Type B pancreatic cell (in vitro differentiated cells): ENCODE measurements around the gene NAPG. TPM values are rescaled to one million over a fixed set of nuclear protein-coding genes. Genes with fewer than 3 reads are reported as not detected.

Experiments
- DNase-seq: peaks from one replicate; pipeline ENCODE4 v3.0.0; 2021; ENCODE audit warnings: mixed read lengths; ENCODE audit not compliant: unreplicated experiment; ENCODE audit errors: extremely low spot score
- H3K27ac Mint-ChIP-seq: 2 replicates; pipeline ENCODE4 v1.8.0; 2021; ENCODE audit warnings: mild to moderate bottlenecking, mixed read lengths
- H3K27me3 Mint-ChIP-seq: 2 replicates; pipeline ENCODE4 v1.8.0; 2021; ENCODE audit warnings: mixed read lengths
- H3K36me3 Mint-ChIP-seq: 2 replicates; pipeline ENCODE4 v1.8.0; 2021; ENCODE audit warnings: mixed read lengths
- H3K4me1 Mint-ChIP-seq: one replicate; pipeline ENCODE4 v1.8.0; 2021; ENCODE audit warnings: mixed read lengths; ENCODE audit not compliant: unreplicated experiment
- H3K4me3 Mint-ChIP-seq: 2 replicates; pipeline ENCODE4 v1.8.0; 2021; ENCODE audit warnings: mild to moderate bottlenecking, mixed read lengths
- H3K9me3 Mint-ChIP-seq: 2 replicates; pipeline ENCODE4 v1.8.0; 2021; ENCODE audit warnings: mixed read lengths
- total RNA-seq: library from RNA; stranded (reverse); gene quantifications from 2 replicates; pipeline ENCODE4 v1.2.1, GENCODE V29; 2021; ENCODE audit warnings: low replicate concordance
- TF ChIP-seq, protein P1 (sequence below): fragments of 200-600 bp; sonication (generic); conservative IDR thresholded peaks from 2 replicates; pipeline ENCODE4 v1.5.0; 2021; ENCODE audit warnings: antibody characterized with exemption, mild to moderate bottlenecking

The NAPG gene
- total RNA-seq, 1 donor from 2014 or later, result 22.7 TPM

DNA sequence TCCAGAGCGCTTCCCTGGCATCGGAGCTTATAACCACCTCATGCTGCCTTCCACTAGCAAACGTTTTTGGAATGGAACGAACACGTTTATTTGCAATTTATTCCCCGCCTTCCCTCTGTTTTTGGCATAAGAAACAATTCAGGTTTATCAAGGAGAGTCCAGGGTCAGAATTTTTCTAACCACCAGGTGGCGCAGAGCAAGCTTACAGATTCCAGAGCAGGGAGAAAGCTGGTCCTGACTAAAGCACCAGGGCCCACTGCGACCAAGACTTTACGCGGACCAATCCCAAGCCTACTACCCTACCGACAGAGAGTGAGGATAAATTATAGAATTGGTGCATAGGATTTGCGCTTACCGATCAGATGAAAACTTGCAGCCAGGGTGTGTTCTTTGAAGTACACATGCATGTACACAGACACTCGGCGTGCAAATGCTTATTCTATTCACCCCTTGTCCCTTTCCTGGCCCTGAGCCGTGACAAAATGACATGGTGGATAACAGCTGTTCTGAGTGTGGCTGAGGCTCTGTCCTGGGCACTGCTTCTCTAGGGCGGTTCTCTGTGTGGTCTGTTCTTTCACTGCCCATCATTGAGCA lies 34.7 kb downstream of the NAPG start:
- TF ChIP-seq, protein P1, sequence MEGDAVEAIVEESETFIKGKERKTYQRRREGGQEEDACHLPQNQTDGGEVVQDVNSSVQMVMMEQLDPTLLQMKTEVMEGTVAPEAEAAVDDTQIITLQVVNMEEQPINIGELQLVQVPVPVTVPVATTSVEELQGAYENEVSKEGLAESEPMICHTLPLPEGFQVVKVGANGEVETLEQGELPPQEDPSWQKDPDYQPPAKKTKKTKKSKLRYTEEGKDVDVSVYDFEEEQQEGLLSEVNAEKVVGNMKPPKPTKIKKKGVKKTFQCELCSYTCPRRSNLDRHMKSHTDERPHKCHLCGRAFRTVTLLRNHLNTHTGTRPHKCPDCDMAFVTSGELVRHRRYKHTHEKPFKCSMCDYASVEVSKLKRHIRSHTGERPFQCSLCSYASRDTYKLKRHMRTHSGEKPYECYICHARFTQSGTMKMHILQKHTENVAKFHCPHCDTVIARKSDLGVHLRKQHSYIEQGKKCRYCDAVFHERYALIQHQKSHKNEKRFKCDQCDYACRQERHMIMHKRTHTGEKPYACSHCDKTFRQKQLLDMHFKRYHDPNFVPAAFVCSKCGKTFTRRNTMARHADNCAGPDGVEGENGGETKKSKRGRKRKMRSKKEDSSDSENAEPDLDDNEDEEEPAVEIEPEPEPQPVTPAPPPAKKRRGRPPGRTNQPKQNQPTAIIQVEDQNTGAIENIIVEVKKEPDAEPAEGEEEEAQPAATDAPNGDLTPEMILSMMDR, result peak; percentile 90
- peak; percentile 79 for DNase-seq
- Mint-ChIP-seq H3K27ac (peak overlapping the region; percentile 87), H3K4me3 (peak overlapping the region; percentile 30), H3K27me3 (no peaks in the 10 kb centered on the region), H3K9me3 (peaks cover 4% of the 10 kb centered on the region), H3K36me3 (peaks cover 24% of the 10 kb centered on the region), H3K4me1 (peaks cover 21% of the 10 kb centered on the region)

DNA sequence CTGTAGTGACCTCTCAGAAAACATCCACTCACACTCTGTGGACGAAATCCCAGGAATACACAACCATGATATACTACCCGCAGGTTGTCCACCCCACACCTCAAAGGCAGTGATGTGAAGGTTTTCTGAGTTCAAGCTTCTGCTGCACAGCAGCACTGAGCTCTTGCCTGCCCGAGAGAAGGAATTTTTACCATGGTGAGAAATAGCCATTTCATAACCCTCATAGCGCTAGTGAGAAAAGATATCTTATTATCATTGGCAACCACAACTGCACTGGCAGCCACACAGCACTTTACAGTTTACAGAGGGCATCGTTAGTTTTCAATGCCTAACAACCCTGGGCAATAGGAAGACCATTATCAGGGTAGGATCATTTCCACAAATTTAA lies 36.9 kb downstream of the NAPG start:
- TF ChIP-seq, protein P1, result no peak
- no peaks in the 10 kb centered on the region for H3K27me3 Mint-ChIP-seq
- no peak for DNase-seq
- peaks cover 4% of the 10 kb centered on the region for H3K9me3 Mint-ChIP-seq
- no peak overlapping the region for H3K4me3 Mint-ChIP-seq
- peaks cover 29% of the 10 kb centered on the region for H3K4me1 Mint-ChIP-seq
- peaks cover 9% of the 10 kb centered on the region for H3K36me3 Mint-ChIP-seq
- H3K27ac Mint-ChIP-seq, result peak overlapping the region; percentile 80

DNA sequence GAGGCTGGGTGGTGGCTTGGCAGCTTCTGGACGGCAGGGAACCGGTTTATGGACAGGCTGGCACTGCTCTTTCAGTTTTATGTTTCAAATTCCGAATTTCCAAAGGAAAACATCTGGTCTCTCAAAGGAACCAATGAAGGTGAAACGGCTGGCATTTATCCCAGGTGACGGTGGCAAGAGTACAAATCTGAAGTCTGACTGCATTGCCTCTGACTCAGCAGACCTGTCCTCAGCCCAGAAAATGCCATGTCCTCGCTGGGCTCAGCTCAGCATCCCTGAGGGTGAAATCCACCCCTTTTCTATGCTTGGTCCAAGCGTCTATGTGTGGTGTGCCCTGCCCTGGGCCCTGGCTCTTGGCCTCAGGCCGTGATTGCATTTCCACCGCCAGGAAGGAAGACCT lies 38.1 kb downstream of the NAPG start:
- no peak for DNase-seq
- Mint-ChIP-seq H3K27me3 (no peaks in the 10 kb centered on the region), H3K36me3 (peaks cover 4% of the 10 kb centered on the region), H3K27ac (no peak overlapping the region), H3K4me3 (no peak overlapping the region), H3K4me1 (peaks cover 29% of the 10 kb centered on the region), H3K9me3 (peaks cover 4% of the 10 kb centered on the region)
- TF ChIP-seq, protein P1, result no peak

DNA sequence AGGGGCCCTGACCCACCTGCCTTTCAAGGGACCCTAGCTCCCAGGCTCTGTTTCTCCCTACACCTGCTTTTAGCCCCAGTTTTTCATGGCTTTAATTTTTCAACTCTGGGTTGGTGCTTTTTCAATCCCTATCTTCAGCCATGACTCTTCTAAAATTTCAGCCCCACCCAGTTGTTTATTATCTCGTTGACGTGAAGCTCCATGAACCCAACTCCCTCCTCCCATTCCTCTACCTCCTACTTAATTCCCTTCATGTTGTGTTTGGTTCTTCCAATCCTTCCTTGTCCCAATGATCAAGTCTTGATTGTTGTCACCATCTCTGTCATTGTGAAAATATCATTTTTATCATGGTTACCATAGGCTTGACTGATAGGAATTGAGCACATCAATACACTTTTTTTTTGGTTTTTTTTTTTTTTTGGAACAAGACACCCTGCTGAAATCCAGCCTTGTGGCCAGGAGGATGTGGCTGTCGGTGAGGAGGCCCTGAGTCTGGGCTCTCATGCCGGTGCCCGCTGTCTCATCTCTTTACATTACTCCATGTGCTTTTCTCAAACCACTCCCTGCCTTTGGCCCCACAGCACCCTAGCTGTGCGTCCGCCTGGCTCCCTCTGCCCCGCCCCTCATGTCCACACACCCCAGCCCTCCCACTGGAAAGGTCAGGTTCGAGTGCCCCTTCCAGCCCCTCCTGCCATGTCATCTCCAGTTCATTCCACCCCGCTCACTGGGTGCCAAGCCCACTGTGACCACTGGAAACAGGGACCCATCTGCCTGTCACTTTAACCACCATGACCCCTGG lies 39.3 kb downstream of the NAPG start:
- H3K4me3 Mint-ChIP-seq, result no peak overlapping the region
- DNase-seq, result no peak
- H3K4me1 Mint-ChIP-seq, result peaks cover 24% of the 10 kb centered on the region
- no peak overlapping the region for H3K27ac Mint-ChIP-seq
- H3K36me3 Mint-ChIP-seq, result peaks cover 4% of the 10 kb centered on the region
- H3K9me3 Mint-ChIP-seq, result peaks cover 4% of the 10 kb centered on the region
- H3K27me3 Mint-ChIP-seq, result no peaks in the 10 kb centered on the region
- TF ChIP-seq, protein P1, result no peak

DNA sequence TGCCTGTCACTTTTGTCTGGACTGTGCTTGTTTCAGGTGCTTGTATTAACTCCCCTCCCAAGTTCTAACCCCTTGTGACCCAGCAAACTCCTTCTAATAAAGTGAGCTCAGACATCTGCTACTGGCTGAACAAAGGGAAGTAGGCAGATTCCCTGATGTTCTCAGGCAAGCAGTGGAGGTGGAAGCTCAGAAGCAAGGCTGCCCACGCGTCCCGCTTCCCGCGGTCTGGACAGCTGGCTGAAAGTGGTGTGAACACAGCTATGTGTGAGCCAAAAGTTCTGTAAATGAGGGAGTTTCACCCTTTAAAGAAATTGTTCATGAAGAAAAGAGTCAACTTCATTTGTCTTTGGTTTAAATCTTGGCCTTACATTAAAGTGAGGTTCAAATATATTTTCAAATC lies 40.0 kb downstream of the NAPG start:
- no peak overlapping the region for H3K27ac Mint-ChIP-seq
- no peak overlapping the region for H3K4me3 Mint-ChIP-seq
- H3K36me3 Mint-ChIP-seq, result no peaks in the 10 kb centered on the region
- peaks cover 19% of the 10 kb centered on the region for H3K4me1 Mint-ChIP-seq
- no peaks in the 10 kb centered on the region for H3K9me3 Mint-ChIP-seq
- DNase-seq, result no peak
- H3K27me3 Mint-ChIP-seq, result no peaks in the 10 kb centered on the region
- TF ChIP-seq, protein P1, result no peak
